Measurements from ENCODE around the gene ADAM12. TPM values are rescaled to one million over a fixed set of nuclear protein-coding genes. Genes with fewer than 3 reads are reported as not detected.

ADAM12 gene
- polyA plus RNA-seq, 1 experiment = 8.6 TPM

- no peak for TF ChIP-seq CTCF (IDR thresholded peaks at IDR 0.05; ENCODE audit: insufficient read depth, low read depth, low read length)
- DNase-seq (ENCODE audit: low read depth) = no peak
- POLR2A ChIA-PET = interaction anchor here (0.7 kb wide), 1 partner anchor 132 kb away, joined by 5 read pairs; no protein-coding TSS in a partner anchor
- no peak overlapping the region for H3K4me3 ChIP-seq (ENCODE audit: low read depth, low read length)
- H3K36me3 ChIP-seq (ENCODE audit: control insufficient read depth, insufficient read depth, low read length) = no peaks in the 10 kb centered on the region; the same call in 1 of the 2 replicates
- H3K27me3 ChIP-seq (ENCODE audit: control insufficient read depth, insufficient read depth, low read length) = no peaks in the 10 kb centered on the region
- CTCF ChIA-PET = interaction anchor here (0.9 kb wide), 1 partner anchor 47 kb away, joined by 3 read pairs; no protein-coding TSS in a partner anchor
These were observed 277.6 kb downstream of the ADAM12 start for GRCh38 chr10:126110489-126111180.

GRCh38 chr10:126109893-126110292, 278.4 kb downstream of the ADAM12 start:
- no peak overlapping the region for H3K4me3 ChIP-seq (ENCODE audit: low read depth, low read length)
- CTCF ChIA-PET = interaction anchor here (0.9 kb wide), 1 partner anchor 46 kb away, joined by 3 read pairs; no protein-coding TSS in a partner anchor
- POLR2A ChIA-PET = no interaction called here

GRCh38 chr10:126108693-126109092, 279.6 kb downstream of the ADAM12 start:
- ChIA-PET CTCF (interaction anchor here (0.7 kb wide), 1 partner anchor 15 kb away, joined by 3 read pairs; no protein-coding TSS in a partner anchor), POLR2A (no interaction called here)
- Histone ChIP-seq H3K27me3 (ENCODE audit: control insufficient read depth, insufficient read depth, low read length) (no peaks in the 10 kb centered on the region), H3K4me3 (ENCODE audit: low read depth, low read length) (no peak overlapping the region), H3K36me3 (ENCODE audit: control insufficient read depth, insufficient read depth, low read length) (no peaks in the 10 kb centered on the region; the same call in 1 of the 2 replicates)
- no peak for DNase-seq (ENCODE audit: low read depth)
- no peak for TF ChIP-seq CTCF (IDR thresholded peaks at IDR 0.05; ENCODE audit: insufficient read depth, low read depth, low read length)

More at GRCh38 chr10:126109893-126110292, 278.4 kb downstream of the ADAM12 start:
- DNase-seq (ENCODE audit: low read depth) = no peak
- TF ChIP-seq CTCF (IDR thresholded peaks at IDR 0.05; ENCODE audit: insufficient read depth, low read depth, low read length) = no peak
- Histone ChIP-seq H3K27me3 (ENCODE audit: control insufficient read depth, insufficient read depth, low read length) (no peaks in the 10 kb centered on the region), H3K36me3 (ENCODE audit: control insufficient read depth, insufficient read depth, low read length) (no peaks in the 10 kb centered on the region; the same call in 1 of the 2 replicates)

- no peaks in the 10 kb centered on the region; the same call in 1 of the 2 replicates for H3K36me3 ChIP-seq (ENCODE audit: control insufficient read depth, insufficient read depth, low read length)
- DNase-seq (ENCODE audit: low read depth) = no peak
- H3K4me3 ChIP-seq (ENCODE audit: low read depth, low read length) = no peak overlapping the region
- POLR2A ChIA-PET = no interaction called here
- CTCF ChIA-PET = interaction anchor here (0.7 to 1.0 kb wide), 2 partner anchors 11 to 24 kb away, joined by 3 read pairs; no protein-coding TSS in a partner anchor
- no peaks in the 10 kb centered on the region for H3K27me3 ChIP-seq (ENCODE audit: control insufficient read depth, insufficient read depth, low read length)
- no peak for TF ChIP-seq CTCF (IDR thresholded peaks at IDR 0.05; ENCODE audit: insufficient read depth, low read depth, low read length)
These were observed 283.5 kb downstream of the ADAM12 start for GRCh38 chr10:126104767-126105166.

GRCh38 chr10:126102636-126103035, 285.6 kb downstream of the ADAM12 start:
- ChIA-PET POLR2A (no interaction called here), CTCF (interaction anchor here (1.0 to 1.6 kb wide), 3 partner anchors 11 to 37 kb away, joined by 3 to 4 read pairs (median 3); no protein-coding TSS in a partner anchor)
- no peak for TF ChIP-seq CTCF (IDR thresholded peaks at IDR 0.05; ENCODE audit: insufficient read depth, low read depth, low read length)
- DNase-seq (ENCODE audit: low read depth) = no peak
- Histone ChIP-seq H3K36me3 (ENCODE audit: control insufficient read depth, insufficient read depth, low read length) (no peaks in the 10 kb centered on the region; the same call in 1 of the 2 replicates), H3K27me3 (ENCODE audit: control insufficient read depth, insufficient read depth, low read length) (no peaks in the 10 kb centered on the region), H3K4me3 (ENCODE audit: low read depth, low read length) (no peak overlapping the region)
